NCI-H524 (cell line): ENCODE data around the gene TMEM145.

ENCODE experiments used
- DNase-seq, 2 experiments: peaks; one replicate each; lab custom pipeline; 2025; lab: John Stamatoyannopoulos, UW

Gene TMEM145

DNA sequence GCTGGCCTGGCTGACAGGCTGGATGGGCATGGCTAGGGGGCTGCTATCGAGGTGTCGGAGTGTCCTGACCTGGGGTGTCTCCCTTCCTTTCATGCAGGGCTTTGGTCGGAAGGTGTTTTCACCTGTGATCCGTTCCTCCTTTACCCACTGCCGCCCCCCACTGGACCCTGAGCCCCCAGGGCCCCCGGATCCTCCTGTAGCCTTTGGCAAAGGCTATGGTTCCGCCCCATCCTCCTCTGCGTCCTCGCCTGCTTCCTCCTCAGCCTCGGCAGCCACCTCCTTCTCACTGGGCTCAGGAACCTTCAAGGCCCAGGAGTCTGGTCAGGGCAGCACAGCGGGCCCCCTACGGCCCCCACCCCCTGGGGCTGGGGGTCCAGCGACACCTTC lies 23.0 kb upstream of the TMEM145 start:
- DNase-seq = no peak

DNA sequence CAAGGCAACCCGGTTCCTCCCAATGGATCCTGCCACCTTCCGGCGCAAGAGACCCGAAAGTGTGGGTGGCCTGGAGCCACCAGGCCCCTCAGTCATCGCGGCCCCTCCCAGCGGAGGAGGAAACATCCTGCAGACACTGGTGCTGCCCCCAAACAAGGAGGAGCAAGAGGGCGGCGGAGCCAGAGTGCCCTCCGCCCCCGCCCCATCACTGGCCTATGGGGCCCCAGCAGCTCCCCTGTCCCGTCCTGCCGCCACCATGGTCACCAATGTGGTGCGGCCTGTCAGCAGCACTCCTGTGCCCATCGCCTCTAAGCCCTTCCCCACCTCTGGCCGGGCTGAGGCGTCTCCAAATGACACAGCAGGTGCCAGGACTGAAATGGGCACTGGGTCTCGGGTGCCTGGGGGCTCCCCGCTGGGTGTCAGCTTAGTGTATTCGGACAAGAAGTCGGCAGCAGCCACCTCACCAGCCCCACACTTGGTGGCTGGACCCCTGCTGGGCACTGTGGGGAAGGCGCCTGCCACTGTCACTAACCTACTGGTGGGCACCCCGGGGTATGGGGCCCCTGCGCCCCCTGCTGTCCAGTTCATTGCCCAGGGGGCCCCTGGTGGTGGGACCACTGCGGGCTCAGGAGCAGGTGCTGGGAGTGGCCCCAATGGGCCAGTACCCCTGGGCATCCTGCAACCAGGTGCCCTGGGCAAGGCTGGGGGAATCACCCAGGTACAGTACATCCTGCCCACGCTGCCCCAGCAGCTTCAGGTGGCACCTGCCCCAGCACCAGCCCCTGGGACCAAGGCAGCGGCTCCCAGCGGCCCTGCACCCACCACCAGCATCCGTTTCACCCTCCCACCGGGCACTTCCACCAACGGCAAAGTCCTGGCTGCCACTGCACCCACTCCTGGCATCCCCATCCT lies 22.3 kb upstream of the TMEM145 start:
- DNase-seq = peak in 1 of 2 experiments; percentile 62

DNA sequence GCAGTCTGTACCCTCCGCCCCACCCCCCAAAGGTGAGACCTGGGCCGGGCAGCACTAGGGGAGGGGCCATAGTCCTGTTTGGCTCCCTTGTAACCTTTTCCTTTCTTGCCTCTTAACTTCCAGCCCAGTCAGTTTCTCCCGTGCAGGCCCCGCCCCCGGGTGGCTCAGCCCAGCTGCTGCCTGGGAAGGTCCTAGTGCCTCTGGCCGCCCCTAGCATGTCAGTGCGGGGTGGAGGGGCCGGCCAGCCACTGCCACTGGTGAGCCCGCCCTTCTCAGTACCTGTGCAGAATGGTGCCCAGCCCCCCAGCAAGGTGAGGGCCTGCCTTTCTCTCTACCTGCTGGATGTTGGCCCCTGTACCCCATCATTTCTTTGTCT lies 21.7 kb upstream of the TMEM145 start:
- DNase-seq = no peak

DNA sequence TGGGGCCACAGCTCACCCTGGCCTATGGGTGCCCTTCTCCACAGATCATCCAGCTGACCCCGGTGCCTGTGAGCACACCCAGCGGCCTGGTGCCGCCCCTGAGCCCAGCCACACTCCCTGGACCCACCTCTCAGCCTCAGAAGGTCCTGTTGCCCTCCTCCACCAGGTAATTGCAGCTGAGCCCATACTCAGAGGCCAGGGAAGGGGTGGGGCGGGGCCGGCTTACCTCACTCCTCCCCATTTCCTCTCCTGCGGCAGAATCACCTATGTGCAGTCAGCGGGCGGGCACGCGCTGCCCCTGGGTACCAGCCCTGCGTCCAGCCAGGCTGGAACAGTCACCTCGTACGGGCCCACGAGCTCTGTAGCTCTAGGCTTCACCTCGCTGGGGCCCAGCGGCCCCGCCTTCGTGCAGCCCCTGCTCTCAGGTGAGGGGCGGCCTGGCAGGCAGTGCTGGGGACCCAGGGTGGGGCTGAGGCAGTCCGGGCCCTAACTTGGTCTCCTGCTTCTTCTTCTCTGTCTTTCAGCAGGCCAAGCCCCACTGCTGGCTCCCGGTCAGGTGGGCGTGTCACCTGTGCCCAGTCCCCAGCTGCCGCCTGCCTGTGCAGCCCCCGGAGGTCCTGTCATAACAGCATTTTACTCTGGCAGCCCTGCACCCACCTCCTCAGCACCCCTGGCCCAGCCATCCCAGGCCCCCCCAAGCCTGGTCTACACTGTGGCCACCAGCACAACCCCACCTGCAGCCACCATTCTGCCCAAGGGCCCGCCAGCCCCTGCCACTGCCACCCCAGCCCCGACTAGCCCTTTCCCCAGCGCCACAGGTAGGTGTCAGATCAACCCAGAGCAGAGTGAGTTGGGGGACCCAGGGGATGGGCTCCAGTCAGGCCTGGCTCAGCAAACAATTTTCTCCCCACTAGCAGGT lies 20.8 kb upstream of the TMEM145 start:
- DNase-seq = no peak

DNA sequence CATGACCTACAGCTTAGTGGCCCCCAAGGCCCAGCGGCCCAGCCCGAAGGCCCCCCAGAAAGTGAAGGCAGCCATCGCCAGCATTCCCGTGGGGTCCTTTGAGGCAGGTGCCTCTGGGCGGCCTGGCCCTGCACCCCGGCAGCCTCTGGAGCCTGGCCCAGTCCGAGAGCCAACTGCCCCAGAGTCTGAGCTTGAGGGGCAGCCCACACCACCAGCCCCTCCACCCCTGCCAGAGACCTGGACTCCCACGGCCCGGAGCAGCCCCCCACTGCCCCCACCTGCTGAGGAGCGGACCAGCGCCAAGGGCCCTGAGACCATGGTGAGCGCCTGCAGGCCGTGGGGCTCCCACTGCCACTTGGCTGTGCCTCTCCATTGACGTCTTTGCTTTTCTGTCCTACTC lies 20.1 kb upstream of the TMEM145 start:
- DNase-seq = no peak

DNA sequence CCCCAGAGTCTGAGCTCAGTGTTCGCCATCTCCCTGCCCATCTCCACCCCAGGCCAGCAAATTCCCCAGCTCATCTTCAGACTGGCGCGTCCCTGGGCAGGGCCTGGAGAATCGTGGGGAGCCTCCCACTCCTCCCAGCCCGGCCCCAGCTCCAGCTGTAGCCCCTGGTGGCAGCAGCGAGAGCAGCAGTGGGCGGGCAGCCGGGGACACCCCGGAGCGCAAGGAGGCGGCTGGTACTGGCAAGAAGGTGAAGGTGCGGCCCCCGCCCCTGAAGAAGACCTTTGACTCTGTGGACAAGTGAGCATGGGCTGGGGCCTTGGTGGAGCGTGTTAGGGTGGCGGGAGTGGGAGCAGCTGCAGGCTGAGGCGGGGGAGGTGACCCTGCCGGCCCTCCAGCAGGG lies 19.6 kb upstream of the TMEM145 start:
- DNase-seq = no peak

DNA sequence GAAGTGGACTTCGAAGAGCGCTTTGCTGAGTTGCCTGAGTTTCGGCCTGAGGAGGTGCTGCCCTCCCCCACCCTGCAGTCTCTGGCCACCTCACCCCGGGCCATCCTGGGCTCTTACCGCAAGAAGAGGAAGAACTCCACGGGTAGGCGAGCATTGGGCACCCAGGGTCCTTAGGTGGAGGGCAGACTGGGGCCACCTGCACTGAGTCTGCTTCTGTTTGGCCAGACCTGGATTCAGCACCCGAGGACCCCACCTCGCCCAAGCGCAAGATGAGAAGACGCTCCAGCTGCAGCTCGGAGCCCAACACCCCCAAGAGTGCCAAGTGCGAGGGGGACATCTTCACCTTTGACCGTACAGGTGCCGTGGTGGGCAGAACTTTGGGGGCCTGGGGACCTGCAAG lies 19.2 kb upstream of the TMEM145 start:
- DNase-seq = no peak

DNA sequence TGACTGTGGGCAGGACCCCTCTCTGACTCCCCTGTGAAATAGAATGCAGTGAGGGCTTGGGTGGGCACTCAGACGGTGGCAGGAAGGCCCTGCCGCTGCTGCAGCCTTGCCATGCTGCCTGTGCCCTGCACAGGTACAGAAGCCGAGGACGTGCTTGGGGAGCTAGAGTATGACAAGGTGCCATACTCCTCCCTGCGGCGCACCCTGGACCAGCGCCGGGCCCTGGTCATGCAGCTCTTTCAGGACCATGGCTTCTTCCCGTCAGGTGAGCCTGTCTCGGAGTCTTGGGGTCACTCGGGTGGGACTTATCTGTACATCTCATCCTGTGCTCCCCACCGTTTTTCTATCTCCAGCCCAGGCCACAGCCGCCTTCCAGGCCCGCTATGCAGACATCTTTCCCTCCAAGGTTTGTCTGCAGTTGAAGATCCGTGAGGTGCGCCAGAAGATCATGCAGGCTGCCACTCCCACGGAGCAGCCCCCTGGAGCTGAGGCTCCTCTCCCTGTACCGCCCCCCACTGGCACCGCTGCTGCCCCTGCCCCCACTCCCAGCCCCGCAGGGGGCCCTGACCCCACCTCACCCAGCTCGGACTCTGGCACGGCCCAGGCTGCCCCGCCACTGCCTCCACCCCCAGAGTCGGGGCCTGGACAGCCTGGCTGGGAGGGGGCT lies 18.5 kb upstream of the TMEM145 start:
- DNase-seq = no peak

DNA sequence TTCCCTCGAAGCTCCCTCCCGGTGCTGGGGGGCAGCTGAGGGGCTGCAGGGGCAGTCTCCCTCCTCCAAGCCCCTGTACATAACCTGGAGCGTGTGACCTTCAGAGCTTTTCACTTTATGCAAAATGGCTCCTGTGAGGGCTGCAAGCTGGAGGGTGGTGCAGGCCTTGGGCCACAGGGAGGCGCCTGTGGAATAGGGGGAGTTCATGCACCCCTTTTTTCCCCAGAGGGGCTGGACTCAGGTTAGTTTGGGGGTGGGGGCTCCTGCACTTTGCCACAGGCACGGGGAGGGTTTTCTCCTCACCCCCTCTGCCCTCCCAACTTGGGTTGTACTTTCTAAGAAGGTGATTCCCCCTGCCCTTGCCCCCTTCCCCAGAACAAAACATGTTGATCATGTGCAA lies 17.8 kb upstream of the TMEM145 start:
- DNase-seq = no peak

DNA sequence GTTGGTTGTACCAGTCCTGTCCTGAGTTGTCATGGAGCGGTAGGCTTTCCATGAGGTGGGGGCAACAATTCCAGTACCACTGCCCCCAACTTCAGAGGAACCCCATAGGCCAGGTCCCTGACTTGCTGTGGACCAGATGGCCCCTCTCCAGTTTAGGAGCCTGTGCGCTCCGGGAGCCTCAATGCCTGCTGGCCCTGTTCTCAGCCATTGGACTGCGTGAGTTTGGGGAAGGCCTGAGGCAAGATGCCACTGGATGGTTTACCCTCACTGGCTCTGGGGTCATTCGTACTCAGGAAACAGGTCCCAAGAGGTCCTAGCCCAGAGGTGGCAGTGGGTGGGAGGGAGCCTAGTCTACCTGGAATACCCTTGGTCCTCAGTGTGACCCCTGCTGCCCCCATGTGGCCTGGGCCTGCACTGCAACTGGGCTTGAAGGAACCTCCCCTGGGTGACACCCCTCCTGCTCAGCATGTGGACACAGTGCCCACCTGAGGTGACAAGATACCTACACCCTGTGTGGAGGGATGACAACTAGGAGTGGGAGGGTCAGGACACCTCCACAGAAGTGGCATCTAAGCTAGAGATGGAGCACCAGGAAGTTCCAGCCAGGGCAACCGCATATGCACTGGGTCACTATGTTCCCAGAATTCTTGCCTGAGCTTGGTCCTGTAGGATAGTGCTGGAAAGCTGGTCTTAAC lies 17.1 kb upstream of the TMEM145 start:
- peak in 1 of 2 experiments; percentile 73 for DNase-seq

DNA sequence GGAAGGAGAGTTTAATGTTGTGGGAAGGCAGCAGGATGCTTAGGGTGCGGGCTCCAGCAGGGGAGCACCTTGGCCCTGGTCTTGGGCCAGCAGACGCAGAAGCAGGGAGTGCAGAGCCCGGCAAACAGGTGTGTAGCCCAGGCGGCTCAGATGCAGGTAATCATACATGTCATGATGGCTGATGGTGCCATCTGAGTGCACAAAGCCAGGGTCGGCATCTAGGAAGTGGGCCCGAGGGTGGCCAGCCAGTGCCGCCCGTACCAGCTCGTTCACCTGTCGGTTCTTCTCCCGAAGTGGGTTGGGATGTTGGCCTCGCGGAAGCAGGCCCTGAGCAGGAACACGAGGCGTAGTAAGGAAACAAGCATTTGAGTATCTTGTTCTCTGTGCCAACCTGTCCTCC lies 16.1 kb upstream of the TMEM145 start:
- DNase-seq = no peak

DNA sequence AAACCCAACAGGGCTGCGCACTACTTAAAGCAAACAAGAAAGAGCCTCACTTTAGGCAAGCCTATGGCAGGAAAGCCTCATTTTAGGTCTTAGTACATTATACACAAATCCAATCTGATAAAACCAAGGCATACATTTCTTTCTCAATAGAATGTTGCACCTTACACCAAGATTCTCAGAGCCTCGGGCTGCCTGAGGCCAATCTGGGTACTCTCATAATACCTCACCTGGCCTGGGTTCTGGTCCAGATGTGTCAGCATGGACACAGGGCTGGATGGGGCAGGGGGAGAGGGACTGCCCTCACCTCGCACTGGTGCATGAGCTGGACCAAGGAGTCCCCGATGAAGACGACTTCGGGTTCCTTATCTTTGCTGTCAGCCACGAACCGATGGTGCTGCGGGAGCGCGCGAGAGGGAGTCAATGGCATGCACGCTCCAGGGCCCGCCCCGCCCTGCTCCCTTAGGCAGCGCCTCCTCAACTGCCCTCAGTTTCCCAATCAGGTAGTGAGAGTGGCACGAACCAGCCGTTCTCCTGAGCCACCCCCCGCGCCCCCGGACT lies 11.4 kb upstream of the TMEM145 start, which contains the start of gene PRR19:
PRR19 (plus strand) TSS at position 487 of the 558 bp plus-strand sequence. CDS start 7,453 bp downstream, outside the sequence.
- peak in 1 of 2 experiments; percentile 46 for DNase-seq

DNA sequence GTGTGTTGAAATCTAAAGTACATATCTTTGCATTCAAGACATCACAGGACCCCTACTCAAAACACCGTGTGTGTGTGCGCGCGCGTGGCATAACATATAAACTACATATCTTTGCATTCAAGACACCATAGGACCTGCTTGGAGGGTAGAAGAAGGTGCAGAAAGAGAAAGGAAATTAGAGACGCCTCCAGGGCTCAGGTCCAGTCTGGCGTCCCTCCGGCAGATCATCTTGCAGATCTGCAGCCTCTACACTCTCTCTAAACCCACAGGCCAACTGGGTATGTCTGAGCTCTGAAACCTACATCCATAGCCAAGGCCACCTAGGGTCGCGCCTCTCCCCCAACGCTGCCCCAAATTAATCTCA lies 10.0 kb upstream of the TMEM145 start:
- no peak for DNase-seq

DNA sequence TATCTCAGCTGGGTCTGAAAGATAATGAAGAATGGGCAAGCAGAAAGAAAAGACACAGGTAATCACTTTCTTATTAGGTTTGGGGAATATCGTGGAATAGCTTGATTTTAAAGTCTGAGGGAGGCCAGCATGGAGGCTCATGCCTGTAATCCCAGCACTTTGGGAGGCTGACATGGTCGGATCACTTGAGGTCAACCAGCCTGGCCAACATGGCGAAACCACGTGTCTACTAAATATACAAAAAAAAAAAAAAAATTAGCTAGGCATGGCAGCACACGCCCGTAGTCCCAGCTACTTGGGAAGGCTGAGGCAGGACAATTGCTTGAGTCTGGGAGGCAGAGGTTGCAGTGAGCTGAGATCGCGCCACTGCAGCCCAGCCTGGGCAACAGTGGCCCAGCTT lies 9.2 kb upstream of the TMEM145 start:
- no peak for DNase-seq

DNA sequence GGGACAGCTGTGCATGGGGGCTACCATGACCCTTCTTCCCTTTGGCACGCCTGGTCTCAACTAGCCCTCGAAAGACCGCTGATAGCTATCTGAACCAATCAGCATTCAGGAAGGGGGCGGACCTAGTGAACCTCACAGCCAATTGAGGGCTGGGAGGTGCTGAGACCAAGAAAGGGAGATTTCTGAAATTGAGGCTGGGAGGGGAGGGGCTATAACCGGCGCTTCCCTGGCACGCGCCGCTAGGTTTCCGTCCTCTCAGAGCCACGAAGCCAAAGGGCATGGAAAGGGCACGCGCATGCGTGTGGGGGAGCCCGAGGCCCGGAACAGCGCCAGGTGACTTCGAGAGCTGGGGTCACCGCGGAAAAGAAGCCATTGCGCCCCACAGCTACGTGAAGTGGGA lies 6.5 kb upstream of the TMEM145 start:
- no peak for DNase-seq

DNA sequence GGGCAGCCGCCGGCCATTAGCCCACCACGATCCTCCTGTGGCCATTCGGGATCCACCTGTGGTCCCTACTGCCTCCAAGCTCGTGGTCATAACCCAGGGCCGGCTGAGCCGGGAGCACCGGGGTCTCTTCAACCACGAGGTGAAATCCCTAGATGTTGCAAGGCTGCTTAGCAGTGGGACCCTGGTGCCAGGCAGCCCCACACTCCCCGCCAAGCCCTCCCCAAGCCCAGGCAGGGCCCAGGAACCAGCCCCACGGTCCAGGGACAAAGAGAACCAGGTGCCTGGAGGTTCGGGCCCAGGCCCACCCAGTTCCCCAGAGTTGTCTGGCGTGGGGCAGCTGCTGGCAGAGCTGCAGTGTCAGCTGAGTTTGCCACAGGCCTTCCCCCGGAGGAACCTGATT lies 3.4 kb upstream of the TMEM145 start:
- no peak for DNase-seq

DNA sequence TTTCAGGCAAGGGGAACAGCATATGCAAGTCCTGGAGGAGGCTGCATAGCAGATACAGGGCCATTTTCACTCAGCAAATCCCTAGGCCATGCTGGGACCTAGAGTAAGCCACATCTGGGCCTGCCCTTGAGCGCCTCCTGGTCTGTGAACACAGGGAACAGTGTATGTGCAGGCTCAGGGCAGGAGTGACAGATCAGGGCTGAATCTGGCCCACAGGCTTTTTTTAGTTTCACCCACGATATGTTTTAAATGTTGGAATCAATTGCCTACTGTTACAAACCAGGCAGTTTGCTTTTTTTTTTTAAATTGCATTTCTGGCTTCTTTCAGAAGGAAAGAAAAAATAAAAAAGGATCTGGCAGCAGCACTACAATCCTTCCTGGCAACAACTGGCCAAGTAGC lies 1.5 kb upstream of the TMEM145 start:
- DNase-seq = peak in 1 of 2 experiments; percentile 44

DNA sequence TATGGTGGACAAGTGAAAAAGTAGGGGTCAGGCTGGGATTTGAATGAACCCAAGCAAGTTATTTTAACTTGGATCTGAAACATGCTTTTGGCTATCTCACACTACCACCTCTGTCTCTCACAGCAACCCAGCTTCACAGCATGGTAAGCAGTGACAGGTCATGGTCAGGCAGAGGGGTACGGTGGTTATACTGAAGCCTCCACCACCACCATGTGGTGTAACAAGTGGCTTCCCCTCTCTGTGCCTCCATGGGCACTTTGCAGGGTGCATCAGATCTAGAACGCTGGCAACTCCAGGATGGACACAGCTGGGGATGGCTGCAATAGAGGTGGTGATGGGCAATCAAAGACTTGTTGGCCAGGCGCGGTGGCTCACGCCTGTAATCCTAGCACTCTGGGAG lies 739 bp upstream of the TMEM145 start:
- DNase-seq = no peak

DNA sequence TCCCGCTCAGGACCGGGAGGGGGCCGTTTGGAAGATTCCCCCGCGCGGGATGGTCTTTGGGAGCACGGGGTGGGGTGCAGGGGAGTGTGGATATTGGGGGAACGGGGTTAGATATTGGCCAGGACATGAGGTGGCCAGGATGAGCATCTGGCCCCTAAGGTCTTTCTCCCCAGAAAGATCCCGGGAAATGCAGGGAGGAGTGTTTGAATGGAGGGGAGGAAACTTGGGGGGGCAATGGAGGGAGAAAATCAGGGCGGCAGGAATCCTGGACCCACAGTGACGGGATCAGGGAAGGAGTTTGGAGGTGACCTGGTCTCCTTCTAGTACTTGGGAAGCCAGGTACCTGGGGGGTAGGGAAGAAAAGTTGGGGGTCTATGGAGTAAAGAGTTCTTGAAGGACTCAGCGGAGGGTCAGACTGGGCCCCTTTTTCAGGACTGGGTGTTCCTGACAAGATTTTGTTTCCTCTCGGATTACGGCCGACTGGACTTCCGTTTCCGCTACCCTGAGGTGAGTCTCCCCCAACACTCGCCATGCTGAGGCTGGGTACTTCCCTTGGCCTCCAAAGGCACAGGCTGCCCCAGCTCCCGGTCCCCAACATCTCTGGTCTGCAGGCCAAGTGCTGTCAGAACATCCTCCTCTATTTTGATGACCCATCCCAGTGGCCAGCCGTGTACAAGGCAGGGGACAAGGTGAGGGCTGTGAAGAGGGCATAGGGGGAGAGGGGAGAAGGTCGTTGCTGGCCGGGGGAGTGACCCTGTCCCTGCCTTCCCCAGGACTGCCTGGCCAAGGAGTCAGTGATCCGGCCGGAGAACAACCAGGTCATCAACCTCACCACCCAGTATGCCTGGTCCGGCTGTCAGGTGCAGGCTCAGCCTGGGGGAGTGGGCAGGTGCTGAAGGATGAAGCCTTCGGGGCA lies 989 bp downstream of the TMEM145 start:
- DNase-seq = no peak

DNA sequence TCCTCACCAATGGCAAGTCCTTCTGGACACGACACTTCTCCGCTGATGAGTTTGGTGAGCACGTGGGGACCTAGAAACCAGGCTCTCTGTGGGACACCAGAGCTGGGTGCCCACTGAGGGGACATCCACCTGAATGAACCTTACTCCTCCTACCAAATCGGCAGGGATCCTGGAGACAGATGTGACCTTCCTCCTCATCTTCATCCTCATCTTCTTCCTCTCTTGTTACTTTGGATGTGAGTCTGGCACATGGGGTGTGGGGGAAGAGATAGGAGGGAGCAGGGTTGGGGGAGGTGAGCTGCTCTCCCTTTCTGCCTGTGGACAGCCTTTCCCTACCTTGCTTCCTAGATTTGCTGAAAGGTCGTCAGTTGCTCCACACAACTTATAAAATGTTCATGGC lies 1.9 kb downstream of the TMEM145 start:
- no peak for DNase-seq
